HG03469 (cell line): ENCODE results near the gene PPP2CA.

Experiments used
- ATAC-seq: cut with Tn5 transposase; IDR thresholded peaks from one replicate; pipeline ENCODE4 v1.9.1; 2021; ENCODE audit warnings: mild to moderate bottlenecking, moderate library complexity, moderate number of reproducible peaks; ENCODE audit not compliant: unreplicated experiment

Gene PPP2CA

DNA sequence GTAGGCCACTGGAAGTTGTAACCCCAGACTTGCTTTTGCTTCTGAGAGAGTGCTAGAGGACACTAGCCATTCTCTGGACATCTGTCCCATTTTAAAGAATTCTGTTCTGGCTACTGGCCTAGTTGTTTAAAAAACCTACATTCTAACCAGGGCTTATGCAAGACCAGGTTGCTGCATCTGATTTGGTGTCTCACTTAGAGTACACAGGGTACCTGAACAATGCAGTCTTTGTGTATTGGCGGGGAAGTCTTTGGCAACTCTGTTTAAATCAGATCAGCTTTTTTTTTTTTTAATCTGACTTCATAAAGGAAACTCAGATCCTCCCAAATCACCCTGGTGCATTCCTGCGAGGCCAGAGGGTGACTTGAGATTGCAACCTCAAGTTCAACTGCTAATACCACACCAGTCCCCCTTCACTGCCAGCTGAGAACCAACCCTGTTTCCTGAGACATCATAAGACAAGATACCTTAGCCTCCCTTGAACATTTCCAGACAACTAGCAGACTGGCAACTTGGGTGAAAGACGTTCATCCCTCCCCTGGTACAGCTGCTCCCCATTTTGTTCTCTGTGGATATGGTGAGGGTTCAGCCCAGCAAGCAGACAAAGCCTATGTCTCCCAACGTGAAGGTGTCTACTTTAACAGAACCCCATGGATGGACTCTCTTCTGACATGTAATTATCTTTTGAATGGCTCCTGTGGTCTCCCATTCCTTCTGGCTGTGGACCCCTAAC lies 76.1 kb downstream of the PPP2CA start:
- no peak for ATAC-seq

DNA sequence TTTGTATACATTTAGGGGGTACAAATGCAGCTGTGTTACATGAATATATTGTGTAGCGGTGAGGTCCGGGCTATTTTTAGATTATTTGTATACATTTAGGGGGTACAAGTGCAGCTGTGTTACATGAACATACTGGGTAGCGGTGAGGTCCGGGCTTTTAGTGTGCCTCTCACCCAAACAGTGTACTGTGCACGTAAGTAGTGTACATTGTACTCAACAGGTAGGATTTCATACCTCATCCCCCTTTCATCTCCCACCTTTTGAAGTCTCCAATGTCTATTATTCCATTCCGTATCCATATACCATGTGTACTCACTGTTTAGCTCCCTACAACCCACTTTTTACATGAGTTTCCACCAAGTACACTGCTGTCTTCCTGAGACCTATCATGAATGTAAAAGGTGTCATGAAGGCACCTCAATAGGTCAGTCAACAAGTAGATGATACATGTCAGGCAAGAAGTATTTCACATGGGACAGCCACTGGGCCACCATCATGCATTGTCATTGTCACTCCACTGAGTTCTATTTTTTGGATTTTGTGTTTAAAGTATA lies 76.8 kb downstream of the PPP2CA start:
- ATAC-seq, result no peak

DNA sequence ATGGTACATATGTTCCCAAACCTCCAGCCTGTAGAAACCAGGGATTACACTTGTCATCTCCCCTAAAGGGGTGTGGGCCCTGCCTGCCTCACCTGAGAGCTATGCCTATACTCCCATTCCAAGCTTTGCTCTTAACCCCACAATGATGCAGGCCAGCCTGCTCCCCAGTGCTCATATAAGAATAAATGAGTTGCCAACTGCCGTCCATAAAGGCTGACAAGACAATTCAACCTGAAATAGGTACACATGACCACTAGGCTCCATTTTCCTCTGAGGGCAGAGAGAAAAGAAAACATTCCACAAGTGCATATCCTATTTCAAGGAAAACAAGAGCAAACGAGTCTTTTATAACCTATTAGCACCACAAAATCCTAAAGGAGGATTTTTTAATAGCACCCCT lies 77.6 kb downstream of the PPP2CA start:
- no peak for ATAC-seq

DNA sequence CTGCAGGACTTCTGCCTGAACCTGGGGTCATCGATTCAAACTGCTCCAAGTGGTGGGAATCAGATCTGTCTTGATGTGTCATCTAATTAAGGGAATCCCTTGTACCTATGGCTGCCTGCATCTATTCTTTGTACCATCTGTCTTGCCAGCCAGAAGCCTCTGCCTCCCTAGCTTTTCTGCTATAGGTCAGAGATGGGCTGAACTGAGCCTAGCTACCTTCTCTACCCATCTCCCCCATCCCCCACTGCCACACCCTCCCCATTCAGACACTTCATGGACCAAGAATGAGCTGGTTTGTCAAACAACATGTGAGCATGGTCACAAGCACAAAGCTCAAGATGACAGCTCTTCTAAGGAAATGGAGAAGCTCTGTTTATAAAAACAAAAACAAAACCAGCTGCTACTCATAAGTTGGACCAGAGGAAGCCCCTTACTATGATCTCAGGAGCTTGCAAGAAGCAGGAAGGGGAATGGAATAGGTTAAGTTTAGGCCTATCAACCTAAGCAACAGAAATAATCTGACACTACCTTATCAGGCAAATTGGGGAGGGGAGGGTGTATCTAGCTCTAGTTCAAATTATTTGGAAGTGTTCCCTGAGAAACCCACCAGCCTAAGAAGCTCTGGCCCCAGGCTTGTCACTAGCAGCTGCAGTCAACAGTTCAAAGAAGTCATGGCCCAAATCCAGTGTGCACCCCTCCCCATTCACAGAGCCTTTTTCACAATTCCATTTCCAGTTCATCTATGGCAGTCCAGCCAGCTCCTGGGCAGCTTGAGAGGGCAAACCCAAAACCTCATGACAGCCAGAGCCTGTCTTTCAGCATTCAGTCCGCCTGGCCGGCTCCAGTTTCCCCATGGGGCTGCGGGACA lies 79.0 kb downstream of the PPP2CA start:
- no peak for ATAC-seq

DNA sequence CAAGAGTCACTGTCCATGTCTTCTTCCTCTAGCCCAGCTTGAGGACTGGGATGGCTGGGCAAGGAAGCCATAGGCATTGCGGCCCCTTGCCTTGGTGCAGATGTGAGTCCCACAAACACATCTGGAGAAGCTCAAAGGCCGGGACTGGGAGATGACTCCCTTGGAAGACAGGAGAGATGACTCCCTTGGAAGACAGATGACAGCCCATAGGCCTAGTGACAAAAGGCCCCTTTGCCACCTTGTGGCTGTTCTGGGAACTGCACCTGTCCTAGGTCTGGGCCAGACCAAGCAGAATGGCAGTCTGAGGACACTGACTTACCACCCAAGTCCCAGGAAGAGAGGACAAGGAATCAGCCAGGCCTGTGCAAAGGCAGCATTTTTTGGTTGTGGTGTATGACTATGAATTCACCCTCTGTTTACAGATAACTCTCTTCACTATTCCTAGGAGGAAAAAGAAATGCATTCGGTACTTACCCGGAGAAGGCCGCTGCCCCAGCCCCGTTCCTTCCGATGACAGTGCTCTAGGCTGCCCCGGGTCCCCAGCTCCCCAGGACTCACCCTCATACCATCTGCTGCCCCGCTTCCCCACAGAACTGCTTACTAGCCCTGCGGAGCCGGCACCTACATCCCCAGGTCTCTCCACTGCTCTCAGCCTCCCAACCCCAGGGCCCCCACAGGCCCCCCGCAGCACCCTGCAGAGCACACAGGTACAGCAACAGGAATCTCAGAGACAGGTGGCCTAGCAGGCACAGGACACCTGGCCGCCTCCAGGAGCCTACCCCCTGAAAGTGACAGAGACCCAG lies 79.9 kb downstream of the PPP2CA start:
- no peak for ATAC-seq

DNA sequence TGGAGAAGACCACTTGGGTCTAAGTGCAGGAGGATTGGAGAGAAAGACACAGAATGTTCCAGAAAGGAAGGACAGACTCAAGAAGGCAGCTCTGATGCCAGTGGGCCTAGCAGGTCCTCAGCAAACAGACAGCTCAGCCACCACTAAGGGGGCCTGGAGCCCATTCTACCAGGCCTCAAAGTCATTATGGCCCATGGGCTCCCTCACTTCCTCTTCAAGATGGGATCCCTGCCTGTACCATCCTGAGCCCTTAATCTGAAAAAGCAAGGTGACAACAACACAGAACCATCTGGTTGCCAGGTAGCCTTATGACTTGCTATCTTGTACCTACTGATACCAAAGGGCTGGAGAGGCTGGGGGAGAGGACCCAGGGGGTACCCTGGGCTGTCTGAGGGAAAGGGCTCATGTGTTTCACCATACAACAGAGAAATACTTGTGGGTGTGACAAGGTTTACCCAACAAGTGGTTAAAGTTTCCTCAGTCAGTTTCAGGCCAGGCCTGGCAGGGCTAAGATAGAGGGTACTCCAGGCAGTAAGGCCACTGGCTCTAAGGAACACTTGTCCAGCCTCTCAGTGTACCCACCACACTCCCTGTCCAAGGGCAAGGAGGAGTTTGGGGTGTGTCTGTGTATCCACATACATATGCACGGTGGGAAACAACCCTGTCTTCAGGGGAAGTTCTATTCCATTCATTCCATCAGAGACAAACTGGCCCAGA lies 80.7 kb downstream of the PPP2CA start:
- ATAC-seq, result no peak
